ENCODE results near the gene VPS8.

- no peak for TF ChIP-seq CTCF (IDR thresholded peaks at IDR 0.05)
- TF ChIP-seq GATA3 (IDR thresholded peaks at IDR 0.05; ENCODE audit: borderline replicate concordance) = no peak
- no peak for TF ChIP-seq RNF2 (IDR thresholded peaks at IDR 0.05; ENCODE audit: borderline replicate concordance, low read depth)
- no peak for TF ChIP-seq PBX3 (IDR thresholded peaks at IDR 0.05)
Measured at GRCh38 chr3:184953401-184953800, 141.4 kb downstream of the VPS8 start.

Data from A549 (cell line).